Stimulated activated CD4-positive, alpha-beta T cell treated with anti-CD3 and anti-CD28 coated beads, Interleukin-4, amount 100 ng/mL, for 48 hours (primary cell): ENCODE data around the gene CHIT1.
"Not testable (repeated sequence)": the region's sequence is repeated elsewhere in the genome, so short reads cannot be mapped to it uniquely, and the experiment has no call there.

ENCODE experiments used
- DNase-seq, 2 donors: peaks; one replicate each; pipeline ENCODE4 v3.0.0-alpha.2; 2020; ENCODE audit warnings: low read depth in 2 of 2

Gene CHIT1

DNA sequence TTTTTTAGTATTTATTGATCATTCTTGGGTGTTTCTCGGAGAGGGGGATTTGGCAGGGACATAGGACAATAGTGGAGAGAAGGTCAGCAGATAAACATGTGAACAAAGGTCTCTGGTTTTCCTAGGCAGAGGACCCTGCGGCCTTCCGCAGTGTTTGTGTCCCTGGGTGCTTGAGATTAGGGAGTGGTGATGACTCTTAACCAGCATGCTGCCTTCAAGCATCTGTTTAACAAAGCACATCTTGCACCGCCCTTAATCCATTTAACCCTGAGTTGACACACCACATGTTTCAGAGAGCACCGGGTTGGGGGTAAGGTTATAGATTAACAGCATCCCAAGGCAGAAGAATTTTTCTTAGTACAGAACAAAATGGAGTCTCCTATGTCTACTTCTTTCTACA, 36.7 kb upstream of the CHIT1 start:
- DNase-seq: not testable (repeated sequence)

DNA sequence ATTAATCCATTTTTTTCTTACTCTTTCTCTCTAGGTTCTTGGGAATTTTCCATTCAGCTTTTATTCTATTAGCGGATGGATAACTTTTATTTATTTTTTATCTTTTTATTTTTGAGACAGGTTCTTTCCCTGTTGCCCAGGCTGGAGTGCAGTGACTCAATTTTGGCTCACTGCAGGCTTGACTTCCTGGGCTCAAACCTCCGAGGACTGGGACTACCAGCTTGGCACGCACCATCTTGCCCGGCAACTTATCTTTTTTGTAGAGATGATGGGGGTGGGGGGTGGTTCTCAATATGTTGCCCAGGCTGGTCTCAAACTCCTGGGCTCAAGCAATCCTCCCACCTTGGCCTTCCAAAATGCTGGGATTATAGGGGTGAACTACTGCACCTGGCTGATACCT, 36.1 kb upstream of the CHIT1 start:
- no peak for DNase-seq

GRCh38 chr1:203264052-203264501, 34.6 kb upstream of the CHIT1 start:
- DNase-seq: no peak

GRCh38 chr1:203263496-203263895, 34.0 kb upstream of the CHIT1 start:
- no peak for DNase-seq

DNA sequence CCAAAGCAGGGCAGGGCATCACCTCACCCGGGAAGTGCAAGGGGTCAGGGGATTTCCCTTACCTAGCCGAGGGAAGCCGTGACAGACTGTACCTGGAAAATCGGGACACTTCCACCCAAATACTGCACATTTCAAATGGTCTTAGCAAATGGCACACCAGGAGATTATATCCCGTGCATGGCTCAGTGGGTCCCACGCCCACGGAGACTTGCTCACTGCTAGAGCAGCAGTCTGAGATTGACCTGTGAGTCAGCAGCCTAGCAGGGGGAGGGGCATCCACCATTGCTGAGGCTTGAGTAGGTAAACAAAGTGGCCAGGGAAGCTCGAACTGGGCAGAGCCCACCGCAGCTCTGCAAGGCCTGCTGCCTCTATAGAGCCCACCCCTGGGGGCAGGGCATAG, 27.2 kb upstream of the CHIT1 start:
- DNase-seq: not testable (repeated sequence)

- not testable (repeated sequence) for DNase-seq
Observed at GRCh38 chr1:203254782-203255181, 25.3 kb upstream of the CHIT1 start.

- DNase-seq: no peak
Observed at GRCh38 chr1:203252678-203253077, 23.2 kb upstream of the CHIT1 start.

DNA sequence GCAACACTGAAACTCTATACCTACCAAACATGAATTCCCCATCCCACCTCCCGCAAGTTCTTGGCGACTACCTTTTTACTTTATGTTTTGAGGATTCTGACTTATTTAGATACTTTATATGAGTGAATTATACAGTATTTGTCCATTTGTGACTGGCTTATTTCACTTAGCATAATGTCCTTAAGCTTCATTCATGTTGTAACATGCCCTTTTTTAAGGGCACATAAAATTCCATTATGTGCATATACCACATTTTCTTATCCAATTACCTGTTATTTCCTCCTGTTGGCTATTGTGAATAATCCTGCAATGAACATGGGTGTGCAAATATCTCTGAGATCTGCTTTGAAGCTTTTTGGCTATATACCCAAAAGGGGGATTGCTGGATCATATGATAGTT, 22.0 kb upstream of the CHIT1 start:
- DNase-seq: no peak

GRCh38 chr1:203250911-203251310, 21.4 kb upstream of the CHIT1 start:
- no peak for DNase-seq

- no peak for DNase-seq
Observed at GRCh38 chr1:203244776-203245175, 15.3 kb upstream of the CHIT1 start.

DNA sequence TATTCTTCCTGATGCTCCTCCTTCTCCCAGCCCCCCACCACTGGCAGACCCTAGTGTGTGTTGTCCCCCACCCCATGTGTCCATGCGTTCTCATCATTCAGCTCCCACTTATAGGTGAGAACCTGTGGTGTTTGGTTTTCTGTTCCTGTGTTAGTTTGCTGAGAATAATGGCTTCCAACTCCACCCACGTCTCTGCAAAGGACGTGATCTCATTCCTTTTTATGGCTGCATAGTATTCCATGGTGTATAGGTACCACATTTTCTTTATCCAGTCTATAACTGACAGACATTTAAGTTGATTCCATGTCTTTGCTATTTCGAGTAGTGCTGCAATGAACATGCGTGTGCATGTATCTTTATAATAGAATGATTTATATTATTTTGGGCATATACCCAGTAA, 12.2 kb upstream of the CHIT1 start:
- DNase-seq: not testable (repeated sequence)

DNA sequence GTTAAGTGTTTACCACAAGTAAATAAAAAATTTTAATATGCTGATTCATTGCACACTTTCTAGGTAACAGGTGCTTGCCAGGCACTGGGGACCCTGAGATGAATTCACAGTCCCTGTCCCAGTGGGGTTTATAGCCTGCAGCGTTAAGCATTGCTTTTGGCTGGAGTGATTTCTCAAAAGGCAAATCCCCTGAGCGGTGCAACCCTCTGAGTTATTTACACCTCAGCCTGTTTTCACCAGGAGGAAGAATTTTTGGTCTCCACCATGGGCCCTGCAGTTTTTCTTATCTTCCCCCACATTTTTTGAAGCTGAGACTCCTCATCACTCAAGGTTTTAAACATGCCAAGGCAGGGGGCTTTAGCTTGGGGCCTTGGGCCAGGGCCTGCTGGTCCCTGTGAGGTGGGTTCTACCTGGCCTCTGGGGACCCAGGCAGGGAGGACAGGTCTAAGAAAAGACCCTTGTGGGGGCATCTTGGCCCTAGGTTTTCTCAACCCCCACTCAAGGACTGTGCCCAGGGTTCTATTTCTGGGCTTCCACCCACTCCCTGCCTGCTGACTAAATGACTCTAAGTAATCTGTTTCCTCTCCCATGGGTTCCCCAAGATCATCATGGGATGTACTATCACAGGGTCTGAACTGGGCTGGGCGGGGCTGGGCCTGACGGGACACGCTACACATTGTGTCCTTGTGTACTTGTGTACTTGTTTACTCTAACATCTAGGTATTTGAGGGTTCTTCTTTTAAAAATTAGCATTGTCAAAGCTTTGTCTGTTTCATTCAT, 10.2 kb upstream of the CHIT1 start:
- no peak for DNase-seq

DNA sequence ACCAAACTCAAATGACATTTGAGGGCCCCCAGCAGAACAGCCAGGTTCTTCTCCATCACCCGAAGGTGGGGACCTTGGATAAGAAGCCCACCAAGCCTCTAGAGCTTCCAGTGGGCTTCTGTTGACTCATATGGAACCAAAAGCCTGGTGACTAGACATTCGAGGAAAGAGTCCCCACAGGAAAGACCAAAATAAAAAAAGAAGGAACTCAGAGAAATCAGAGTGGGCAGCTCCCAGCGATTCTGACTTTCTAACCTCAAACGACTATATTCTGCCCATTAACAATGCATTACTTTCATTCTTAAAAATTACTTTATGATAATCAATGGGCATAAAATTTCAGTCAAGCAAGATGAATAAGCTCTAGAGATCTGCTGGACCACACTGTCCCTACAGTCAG, 9.6 kb upstream of the CHIT1 start:
- DNase-seq: no peak

DNA sequence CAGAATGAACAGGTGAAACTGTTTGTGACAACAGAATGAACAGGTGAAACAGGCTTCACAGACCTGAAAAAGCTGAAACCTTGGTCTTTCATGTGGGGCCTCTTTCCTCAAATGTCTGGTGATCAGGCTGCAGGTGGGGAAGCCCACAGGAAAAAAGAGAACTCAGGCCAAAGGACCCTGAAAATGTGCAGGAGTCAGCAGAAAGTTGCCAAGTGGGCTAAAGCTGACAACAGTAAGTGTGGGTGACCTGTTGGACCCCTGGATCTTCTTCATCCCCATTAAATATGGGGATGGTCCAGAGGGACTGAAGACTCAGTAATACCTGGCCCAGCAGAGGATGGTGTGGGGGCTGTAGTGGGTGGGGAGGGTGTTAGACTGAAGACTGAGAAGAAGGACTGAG, 9.1 kb upstream of the CHIT1 start:
- DNase-seq: no peak

DNA sequence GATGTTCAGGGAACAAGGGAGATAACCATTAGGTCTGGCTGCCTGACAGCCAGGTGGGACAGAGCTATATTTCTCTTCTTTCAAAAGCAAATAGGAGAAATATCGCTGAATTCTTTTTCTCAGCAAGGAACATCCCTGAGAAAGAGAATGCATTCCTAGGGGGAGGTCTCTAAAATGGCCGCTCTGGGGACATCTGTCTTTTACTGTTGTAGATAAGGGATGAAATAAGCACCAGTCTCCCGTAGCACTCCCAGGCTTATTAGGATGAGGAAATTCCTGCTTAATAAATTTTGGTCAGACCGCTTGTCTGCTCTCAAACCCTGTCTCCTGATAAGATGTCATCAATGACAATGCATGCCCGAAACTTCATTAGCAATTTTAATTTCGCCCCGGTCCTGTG, 5.4 kb upstream of the CHIT1 start:
- not testable (repeated sequence) for DNase-seq

DNA sequence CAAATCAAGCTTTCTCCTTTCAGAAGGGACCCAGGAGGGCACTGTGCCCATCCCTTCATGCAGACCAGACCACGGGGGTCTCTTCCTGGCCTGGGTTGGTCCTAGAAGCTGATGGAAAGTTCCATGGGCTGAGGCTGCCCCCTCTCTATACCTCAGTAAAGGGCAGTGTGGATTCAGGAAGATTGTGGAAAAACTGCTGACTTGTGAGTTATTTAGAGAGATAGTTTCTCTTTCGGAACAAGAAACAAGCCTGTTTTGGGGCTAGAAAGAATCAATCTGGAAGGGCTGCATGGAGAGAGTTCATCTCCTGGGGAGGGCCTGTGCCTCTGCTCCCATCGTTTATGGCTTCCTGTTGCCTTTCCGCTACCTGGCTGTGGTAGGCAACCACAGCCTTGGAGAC, 803 bp downstream of the CHIT1 start:
- DNase-seq: no peak

GRCh38 chr1:203227371-203228083, 1.9 kb downstream of the CHIT1 start:
- DNase-seq: no peak

DNA sequence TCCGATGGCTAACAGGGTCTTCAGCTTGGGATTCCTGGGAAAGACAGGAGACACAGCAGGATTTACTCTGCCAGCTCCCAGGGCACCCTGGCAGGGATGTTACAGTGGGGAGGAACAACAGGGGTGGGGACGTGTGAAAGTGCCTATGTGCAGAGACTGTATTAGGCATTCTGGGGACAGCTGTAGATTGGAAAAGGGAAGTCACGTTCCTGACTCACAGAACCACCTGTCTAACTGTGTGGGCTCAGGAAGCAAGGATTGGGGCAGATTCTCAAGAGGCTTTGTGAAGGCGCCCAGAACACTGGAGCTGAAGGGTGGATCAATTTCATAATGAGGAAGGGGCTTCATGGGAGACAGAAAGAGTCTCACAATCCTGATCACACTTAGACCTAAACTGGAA, 4.4 kb downstream of the CHIT1 start:
- DNase-seq: no peak

- no peak for DNase-seq
Observed at GRCh38 chr1:203223012-203223775, 6.3 kb downstream of the CHIT1 start.

DNA sequence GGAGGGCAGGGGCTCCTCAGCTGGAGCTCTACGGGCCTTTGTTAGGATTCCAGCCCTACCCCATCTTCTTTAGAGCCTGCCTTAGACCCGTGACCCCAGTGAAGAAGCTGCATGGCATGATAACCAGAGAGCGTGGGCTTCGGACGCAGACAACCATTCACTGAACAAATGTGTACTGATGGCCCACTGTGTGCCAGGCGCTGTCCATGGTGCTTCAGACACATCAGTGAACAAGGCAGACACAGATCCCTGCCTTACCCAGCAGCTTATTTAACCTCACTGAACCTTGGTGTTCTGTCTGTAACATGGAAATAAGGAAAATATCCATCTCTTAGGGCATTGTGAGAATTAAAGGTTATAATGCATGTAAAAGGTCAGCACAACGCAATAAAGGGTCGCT, 9.5 kb downstream of the CHIT1 start:
- DNase-seq: no peak

DNA sequence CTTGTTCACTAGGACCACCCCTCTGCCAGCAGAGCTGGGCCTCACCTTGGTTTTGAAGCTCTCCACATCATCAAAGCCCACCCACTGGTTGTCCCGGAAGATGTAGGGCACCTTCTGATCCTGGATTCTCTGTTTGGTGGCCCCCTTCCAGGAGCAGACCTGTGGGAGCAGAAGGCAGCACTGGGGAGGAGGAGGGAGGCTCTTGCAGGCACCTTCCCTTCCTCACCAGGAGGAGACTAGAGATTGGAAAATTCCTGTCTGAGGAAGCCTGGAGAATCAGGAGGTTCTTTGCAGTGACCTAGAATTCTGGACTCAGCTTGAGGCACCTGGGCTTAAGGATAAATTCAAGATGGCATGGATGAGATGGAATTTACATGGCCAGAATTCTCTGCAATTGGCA, 10.3 kb downstream of the CHIT1 start:
- DNase-seq: no peak

- DNase-seq: no peak
Observed at GRCh38 chr1:203217668-203218067, 11.8 kb downstream of the CHIT1 start.
